Islet of Langerhans (tissue), 1 donor: Measurements from ENCODE around the gene SUMO3.

Experiments
- FAIRE-seq: peaks from one replicate; lab custom pipeline; 2011; peaks lifted over from hg19 to GRCh38; lab: Jason Lieb, UNC

The SUMO3 gene

GRCh38 chr21:44758781-44759627, 58.9 kb downstream of the SUMO3 start:
- FAIRE-seq: no peak

GRCh38 chr21:44758141-44758561, 59.7 kb downstream of the SUMO3 start:
- no peak for FAIRE-seq

GRCh38 chr21:44757731-44758130, 60.1 kb downstream of the SUMO3 start:
- no peak for FAIRE-seq

- FAIRE-seq: no peak
Observed at GRCh38 chr21:44756423-44757185, 61.3 kb downstream of the SUMO3 start.
